Spleen (tissue), 7 donors: ENCODE data around the gene LTC4S.

Experiments
- CTCF ChIP-seq, 11 experiments: fragments of 200-600 bp in 7 of 11; fragments of 450-650 bp in 4 of 11; sonication (generic) in 4 of 11; IDR thresholded peaks in 8 of 11; conservative IDR thresholded peaks in 3 of 11; 1 replicate in 7 of 11; 2 replicates in 4 of 11; pipeline versions ENCODE4 v1.4.0 to v1.8.0; 2016 to 2021; ENCODE audit warnings: antibody characterized with exemption in 11 of 11, inconsistent platforms in 4 of 11, mild to moderate bottlenecking in 1 of 11
- POLR2A ChIP-seq, 3 donors: fragments of 450-650 bp; IDR thresholded peaks; one replicate each; pipeline ENCODE4 v1.5.1; 2017; ENCODE audit warnings: antibody characterized with exemption in 3 of 3, mild to moderate bottlenecking in 1 of 3
- POLR2AphosphoS5 ChIP-seq, 3 donors: sonication (generic); formaldehyde crosslinking; IDR thresholded peaks; one replicate each; pipeline ENCODE4 v1.5.1; 2017; ENCODE audit warnings: antibody characterized with exemption in 3 of 3
- donor health status: DM: no; HTN: no; CAD: no; lungs with moderate emphysema.
- donor health status: DM: no; HTN: no; CAD: no.
- donor health status: DM: no; HTN: no; CAD: no.

DNA sequence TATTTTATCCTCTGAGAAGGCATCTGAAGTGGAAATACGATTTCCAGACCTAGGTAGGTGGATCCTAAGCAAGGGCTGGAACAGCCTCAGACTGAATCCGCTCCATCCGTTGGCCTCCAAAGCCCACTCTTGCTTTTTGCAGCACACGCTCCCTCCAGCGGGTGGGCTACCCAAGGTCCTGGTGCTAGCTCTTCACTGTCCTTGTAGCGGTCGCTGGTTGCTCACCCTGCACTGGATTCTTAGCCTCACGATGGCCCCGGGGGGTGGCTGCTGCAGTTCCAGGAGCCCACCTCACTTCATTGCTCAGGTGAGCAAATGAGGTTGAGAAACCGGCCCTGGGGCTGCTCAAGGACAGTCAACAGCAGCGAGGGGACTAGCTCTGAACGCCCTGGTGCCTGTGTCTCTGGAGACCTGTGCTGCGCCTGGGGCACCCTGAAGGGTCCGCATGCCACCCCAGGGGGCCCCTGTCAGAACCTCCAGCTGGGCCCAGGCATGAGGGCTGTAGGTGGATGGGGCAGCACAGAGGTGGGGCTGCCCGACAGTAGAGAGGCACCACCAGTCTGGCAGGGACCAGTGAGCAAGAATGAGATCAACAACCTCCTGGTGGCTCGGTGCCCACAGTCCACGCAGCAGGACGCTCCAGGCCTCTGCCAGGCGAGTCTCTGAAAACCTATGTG lies 8.6 kb downstream of the LTC4S start:
- TF ChIP-seq CTCF (IDR thresholded peaks at IDR 0.05 in 8 of 11, conservative IDR thresholded peaks at IDR 0.05 in 3 of 11) (no peak), POLR2A (IDR thresholded peaks at IDR 0.05) (no peak), POLR2AphosphoS5 (IDR thresholded peaks at IDR 0.05) (no peak)
